HCT116 (cell line): ENCODE measurements around the gene DKK2. TPM values are rescaled to one million over a fixed set of nuclear protein-coding genes. Genes with fewer than 3 reads are reported as not detected.

Source experiments
- ATAC-seq: fragments of 200-7000 bp; cut with Tn5 transposase; 2 replicates; pipeline ENCODE4 v1.9.1; 2020; ENCODE audit warnings: mild to moderate bottlenecking, moderate library complexity
- BruUV-seq: library from RNA; stranded (reverse); fragments of 400-500 nt; replicated peaks from 2 replicates; lab custom pipeline; 2021; lab: Mats Ljungman, UMichigan
- CTCF ChIA-PET: fragments of 300-600 bp; sonication (Branson Sonifier 250); formaldehyde crosslinking; loops from one replicate; lab custom pipeline; 2021; ENCODE audit warnings: antibody characterized with exemption; lab: Charles Lee
- POLR2A ChIA-PET: fragments of 300-600, 350-600 bp; sonication (Branson Sonifier 250); formaldehyde crosslinking; loops from one replicate; lab custom pipeline; 2021; ENCODE audit warnings: antibody characterized with exemption; lab: Charles Lee
- RAD21 ChIA-PET, 2 experiments: fragments of 300-600 bp; sonication (Branson Sonifier 250); formaldehyde crosslinking; loops; one replicate each; lab custom pipeline; 2023; ENCODE audit warnings: low total read pairs in 2 of 2; ENCODE audit not compliant: uncharacterized antibody in 2 of 2, unreplicated experiment in 2 of 2, low non-redundant PET in 1 of 2; lab: Charles Lee
- DNase-seq: peaks from one replicate; pipeline ENCODE4 v3.0.0-alpha.2; 2010; ENCODE audit warnings: low read depth, low spot score
- H2AFZ ChIP-seq: fragments of 200-600 bp; shearing (Covaris generic), sonication (generic); 2 replicates; pipeline ENCODE4 v1.6.1; 2017; ENCODE audit warnings: low read depth, mixed run types, mixed read lengths, antibody characterized with exemption, low read length; ENCODE audit not compliant: poor library complexity, severe bottlenecking
- H3K27ac ChIP-seq: 2 replicates; pipeline ENCODE4 v1.5.1; 2012; ENCODE audit warnings: low read depth, low read length
- H3K27me3 ChIP-seq: fragments of 200-600 bp; sonication (generic); 2 replicates; pipeline ENCODE4 v1.6.1; 2016; ENCODE audit warnings: mixed run types, low read length, mixed read lengths; ENCODE audit not compliant: insufficient read depth
- H3K36me3 ChIP-seq, 2 experiments: fragments of 200-500 bp in 1 of 2; fragments of 200-600 bp in 1 of 2; sonication (Bioruptor generic) in 1 of 2; sonication (generic) in 1 of 2; 2 replicates each; pipeline versions ENCODE4 v1.5.1 to v1.6.1; 2014 to 2016; ENCODE audit warnings: low read length in 2 of 2, inconsistent platforms in 1 of 2, mixed read lengths in 1 of 2, mixed run types in 1 of 2; ENCODE audit not compliant: insufficient read depth in 2 of 2, control insufficient read depth in 1 of 2
- H3K4me1 ChIP-seq, 2 experiments: fragments of 200-600 bp in 1 of 2; sonication (generic) in 1 of 2; 2 replicates each; pipeline versions ENCODE4 v1.5.1 to v1.6.1; 2012 to 2017; ENCODE audit warnings: low read length in 2 of 2, inconsistent platforms in 1 of 2, mild to moderate bottlenecking in 1 of 2, mixed read lengths in 1 of 2, mixed run types in 1 of 2, moderate library complexity in 1 of 2; ENCODE audit not compliant: insufficient read depth in 2 of 2, control insufficient read depth in 1 of 2
- H3K4me2 ChIP-seq: fragments of 200-600 bp; sonication (generic); 2 replicates; pipeline ENCODE4 v1.6.1; 2017; ENCODE audit warnings: mixed run types, low read length, mixed read lengths
- H3K4me3 ChIP-seq, 2 experiments: fragments of 200-600 bp in 1 of 2; sonication (generic) in 1 of 2; replicated peaks in 1 of 2; 2 replicates each; pipeline ENCODE4 v1.5.1; 2011 to 2016; ENCODE audit warnings: low read length in 2 of 2, control low read depth in 1 of 2, low read depth in 1 of 2, mild to moderate bottlenecking in 1 of 2, mixed read lengths in 1 of 2, mixed run types in 1 of 2
- H3K79me2 ChIP-seq: fragments of 200-600 bp; sonication (generic); 2 replicates; pipeline ENCODE4 v1.6.1; 2017; ENCODE audit warnings: mild to moderate bottlenecking, mixed run types, low read length, moderate library complexity, mixed read lengths; ENCODE audit not compliant: insufficient read depth
- H3K9ac ChIP-seq: fragments of 200-600 bp; sonication (generic); 2 replicates; pipeline ENCODE4 v1.6.1; 2016; ENCODE audit warnings: low read length, mixed read lengths
- H3K9me2 ChIP-seq: fragments of 200-600 bp; sonication (generic), shearing (Covaris generic); 2 replicates; pipeline ENCODE4 v1.6.1; 2017; ENCODE audit warnings: mixed run types, mild to moderate bottlenecking, moderate library complexity; ENCODE audit not compliant: insufficient read depth
- H3K9me3 ChIP-seq, 2 experiments: fragments of 200-500 bp in 1 of 2; fragments of 200-600 bp in 1 of 2; sonication (Bioruptor generic) in 1 of 2; sonication (generic) in 1 of 2; 2 replicates each; pipeline ENCODE4 v1.6.1; 2014 to 2017; ENCODE audit warnings: low read length in 2 of 2, mixed read lengths in 2 of 2, inconsistent platforms in 1 of 2, low read depth in 1 of 2, mild to moderate bottlenecking in 1 of 2, mixed run types in 1 of 2, moderate library complexity in 1 of 2; ENCODE audit not compliant: control insufficient read depth in 1 of 2, insufficient read depth in 1 of 2
- H4K20me1 ChIP-seq: fragments of 200-600 bp; sonication (generic), shearing (Covaris generic); 2 replicates; pipeline ENCODE4 v1.6.1; 2017; ENCODE audit warnings: mixed run types, mild to moderate bottlenecking, moderate library complexity; ENCODE audit not compliant: insufficient read depth
- ATF3 ChIP-seq: IDR thresholded peaks from 2 replicates; pipeline ENCODE4 v1.6.1; 2012
- CBX3 ChIP-seq: IDR thresholded peaks from 2 replicates; pipeline ENCODE4 v1.6.1; 2012; ENCODE audit warnings: low read depth
- EGR1 ChIP-seq: IDR thresholded peaks from 2 replicates; pipeline ENCODE4 v1.6.1; 2012; ENCODE audit warnings: low read depth
- ELF1 ChIP-seq: IDR thresholded peaks from 2 replicates; pipeline ENCODE4 v1.6.1; 2012; ENCODE audit warnings: low read depth, borderline replicate concordance
- EZH2 ChIP-seq: fragments of 200-600 bp; sonication (generic); IDR thresholded peaks from 2 replicates; pipeline ENCODE4 v1.6.1; 2017; ENCODE audit warnings: antibody characterized with exemption, mixed run types
- EZH2phosphoT487 ChIP-seq: fragments of 200-600 bp; IDR thresholded peaks from 2 replicates; pipeline ENCODE4 v1.6.1; 2018; ENCODE audit warnings: antibody characterized with exemption, borderline replicate concordance
- FOSL1 ChIP-seq: IDR thresholded peaks from 2 replicates; pipeline ENCODE4 v1.6.1; 2012; ENCODE audit warnings: low read depth
- JUND ChIP-seq: IDR thresholded peaks from 2 replicates; pipeline ENCODE4 v1.6.1; 2012
- POLR2AphosphoS5 ChIP-seq: IDR thresholded peaks from 2 replicates; pipeline ENCODE4 v1.6.1; 2011; ENCODE audit warnings: mild to moderate bottlenecking, low read depth, low read length, moderate library complexity
- RAD21 ChIP-seq: IDR thresholded peaks from 2 replicates; pipeline ENCODE4 v1.6.1; 2012; ENCODE audit warnings: low read depth, mild to moderate bottlenecking
- SIN3A ChIP-seq: IDR thresholded peaks from 2 replicates; pipeline ENCODE4 v1.6.1; 2012; ENCODE audit warnings: low read depth
- SRF ChIP-seq: IDR thresholded peaks from 2 replicates; pipeline ENCODE4 v1.6.1; 2012; ENCODE audit warnings: low read depth
- TCF7L2 ChIP-seq: IDR thresholded peaks from 2 replicates; pipeline ENCODE4 v1.7.0; 2011; ENCODE audit warnings: borderline replicate concordance, inconsistent platforms; ENCODE audit not compliant: insufficient read depth, insufficient read length; ENCODE audit errors: extremely low read depth
- ZBTB33 ChIP-seq: IDR thresholded peaks from 2 replicates; pipeline ENCODE4 v1.6.1; 2011; ENCODE audit warnings: mild to moderate bottlenecking, low read length, moderate library complexity; ENCODE audit not compliant: insufficient replicate concordance; ENCODE audit errors: extremely low read depth
- ZNF274 ChIP-seq: fragments of 200-500 bp; sonication (Bioruptor generic); IDR thresholded peaks from 2 replicates; pipeline ENCODE4 v1.6.1; 2014; ENCODE audit warnings: mild to moderate bottlenecking, low read depth, low read length, inconsistent platforms
- intact Hi-C: fragments of 100-400 bp; cut with micrococcal nuclease; formaldehyde crosslinking; loops from 2 replicates; pipeline ENCODE4 v1.10.0; 2022
- total RNA-seq: library from RNA; stranded (reverse); gene quantifications from one replicate; pipeline ENCODE4 v1.2.1, GENCODE V29; 2021; ENCODE audit not compliant: unreplicated experiment

Gene DKK2
- total RNA-seq, 1 experiment from 2014 or later: not detected

GRCh38 chr4:107008115-107008514 is 28.0 kb downstream of the DKK2 start:
- intact Hi-C loops: no loop called here
- Histone ChIP-seq H3K79me2 (no peaks in the 10 kb centered on the region), H3K4me1 (no peaks in the 10 kb centered on the region), H3K36me3 (no peaks in the 10 kb centered on the region), H3K9ac (no peak overlapping the region), H4K20me1 (no peaks in the 10 kb centered on the region), H3K9me3 (no peaks in the 10 kb centered on the region), H3K4me3 (no peak overlapping the region), H3K9me2 (no peaks in the 10 kb centered on the region), H3K27ac (no peak overlapping the region), H2AFZ (no peak overlapping the region), H3K27me3 (no peaks in the 10 kb centered on the region), H3K4me2 (no peak overlapping the region)
- no peak for ATAC-seq
- ChIA-PET POLR2A (no interaction called here), CTCF (no interaction called here), RAD21 (no interaction called here)
- BruUV-seq: no TSS peak
- DNase-seq: no peak
- TF ChIP-seq TCF7L2 (no peak), CBX3 (no peak)

DNA sequence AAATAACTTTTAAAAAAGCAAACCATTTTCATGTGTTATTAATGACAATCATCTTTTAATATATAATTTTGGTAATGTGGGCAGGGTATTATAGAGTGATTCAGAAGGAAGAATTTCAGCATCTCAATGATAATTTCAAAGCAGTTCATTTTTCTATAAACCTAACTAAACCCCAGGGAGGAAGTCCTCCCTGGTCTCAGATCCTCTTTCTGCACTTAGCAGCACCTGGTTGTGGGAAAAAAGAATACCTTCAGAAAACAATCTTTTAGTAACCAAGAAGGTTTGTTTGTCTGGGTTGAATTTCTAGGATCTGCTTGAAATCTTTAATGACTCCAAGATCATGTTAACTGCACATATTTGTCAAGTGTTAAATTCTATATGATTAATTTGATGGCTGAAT is 29.9 kb downstream of the DKK2 start:
- BruUV-seq: no TSS peak
- ChIA-PET POLR2A (no interaction called here), CTCF (no interaction called here), RAD21 (no interaction called here)
- no peak overlapping the region for H3K4me3 ChIP-seq
- no peak for TF ChIP-seq CBX3
- no peak for TF ChIP-seq EZH2phosphoT487
- no peak for TF ChIP-seq EZH2
- TF ChIP-seq RAD21: no peak
- no peak for TF ChIP-seq ELF1
- no peak for TF ChIP-seq ATF3
- TF ChIP-seq ZNF274: no peak
- TF ChIP-seq EGR1: no peak
- TF ChIP-seq POLR2AphosphoS5: no peak
- TF ChIP-seq FOSL1: no peak
- no peak for TF ChIP-seq JUND
- TF ChIP-seq SIN3A: no peak
- TF ChIP-seq SRF: no peak
- TF ChIP-seq ZBTB33: no peak
- ATAC-seq (no peak), DNase-seq (no peak)
- H3K27ac ChIP-seq: no peak overlapping the region
- no peaks in the 10 kb centered on the region for H4K20me1 ChIP-seq
- no peaks in the 10 kb centered on the region for H3K9me2 ChIP-seq
- H3K27me3 ChIP-seq: no peaks in the 10 kb centered on the region
- no peaks in the 10 kb centered on the region for H3K4me1 ChIP-seq
- intact Hi-C loops: no loop called here
- no peak overlapping the region for H3K9ac ChIP-seq
- no peaks in the 10 kb centered on the region for H3K36me3 ChIP-seq
- no peaks in the 10 kb centered on the region for H3K9me3 ChIP-seq
- H3K4me2 ChIP-seq: no peak overlapping the region
- no peaks in the 10 kb centered on the region for H3K79me2 ChIP-seq
- H2AFZ ChIP-seq: no peak overlapping the region
